HG02973 (cell line): ENCODE data around the gene RGS1.
A peak's percentile ranks its signal among the peaks of the same experiment; 100 is the strongest.

Experiments
- ATAC-seq: cut with Tn5 transposase; IDR thresholded peaks from one replicate; pipeline ENCODE4 v1.9.1; 2021; ENCODE audit warnings: moderate library complexity; ENCODE audit not compliant: unreplicated experiment

RGS1 gene

GRCh38 chr1:192552760-192553191 is 22.8 kb upstream of the RGS1 start:
- ATAC-seq, result no peak

GRCh38 chr1:192553741-192554140 is 21.8 kb upstream of the RGS1 start:
- no peak for ATAC-seq

- ATAC-seq, result no peak
These were observed 20.7 kb upstream of the RGS1 start for GRCh38 chr1:192554904-192555303.

GRCh38 chr1:192555399-192555798 is 20.2 kb upstream of the RGS1 start:
- ATAC-seq, result no peak

GRCh38 chr1:192557841-192558595 is 17.6 kb upstream of the RGS1 start:
- no peak for ATAC-seq

GRCh38 chr1:192559115-192560006 is 16.2 kb upstream of the RGS1 start:
- peak; percentile 79 for ATAC-seq

GRCh38 chr1:192561301-192561700 is 14.3 kb upstream of the RGS1 start:
- ATAC-seq, result no peak

- no peak for ATAC-seq
These were observed 12.4 kb upstream of the RGS1 start for GRCh38 chr1:192563129-192563528.

- no peak for ATAC-seq
These were observed 11.5 kb upstream of the RGS1 start for GRCh38 chr1:192564099-192564498.

- no peak for ATAC-seq
These were observed 9.6 kb upstream of the RGS1 start for GRCh38 chr1:192565946-192566345.

- ATAC-seq, result no peak
These were observed 8.9 kb upstream of the RGS1 start for GRCh38 chr1:192566657-192567056.

GRCh38 chr1:192568063-192568462 is 7.5 kb upstream of the RGS1 start:
- ATAC-seq, result no peak

- ATAC-seq, result no peak
These were observed 3.9 kb upstream of the RGS1 start for GRCh38 chr1:192571668-192572067.

- no peak for ATAC-seq
These were observed 2.1 kb upstream of the RGS1 start for GRCh38 chr1:192573499-192573898.

- ATAC-seq, result no peak
These were observed 1.5 kb upstream of the RGS1 start for GRCh38 chr1:192574073-192574472.

GRCh38 chr1:192576190-192577144 is 894 bp downstream of the RGS1 start:
- no peak for ATAC-seq

GRCh38 chr1:192577145-192578140 is 1.9 kb downstream of the RGS1 start:
- no peak for ATAC-seq

- ATAC-seq, result no peak
These were observed 2.8 kb downstream of the RGS1 start for GRCh38 chr1:192578144-192578909.
